ENCODE results near the gene RBM20. TPM values are rescaled to one million over a fixed set of nuclear protein-coding genes. Genes with fewer than 3 reads are reported as not detected.

The RBM20 gene
- polyA plus RNA-seq, 1 donor (not counting 4 experiments of a cell fraction or from before 2014, with no cell fraction given): 0.01 TPM

- Histone ChIP-seq H3K9ac (ENCODE audit: control insufficient read depth, extremely low read depth, insufficient read depth, low read length) (no peak overlapping the region), H3K36me3 (ENCODE audit: control insufficient read depth in 2 of 2, extremely low read depth in 1 of 2, insufficient read depth in 2 of 2, low read length in 2 of 2) (no peaks in the 10 kb centered on the region), H3K79me2 (ENCODE audit: control insufficient read depth, insufficient read depth, low read length) (no peaks in the 10 kb centered on the region), H3K27ac (ENCODE audit: control insufficient read depth, insufficient read depth, low read length) (no peak overlapping the region), H3K9me1 (ENCODE audit: control insufficient read depth, extremely low read depth, insufficient read depth, low read length) (no peaks in the 10 kb centered on the region), H2AFZ (ENCODE audit: control insufficient read depth, low read length) (no peak overlapping the region), H3K4me3 (ENCODE audit: control insufficient read depth in 2 of 3, extremely low read depth in 1 of 3, insufficient read depth in 2 of 3, low read depth in 1 of 3, low read length in 3 of 3) (no peak overlapping the region), H3K27me3 (ENCODE audit: control insufficient read depth, extremely low read depth, insufficient read depth, low read length) (peaks cover 6% of the 10 kb centered on the region), H4K20me1 (ENCODE audit: control insufficient read depth, extremely low read depth, insufficient read depth, low read length) (no peaks in the 10 kb centered on the region), H3K4me1 (ENCODE audit: control insufficient read depth, extremely low read depth, insufficient read depth, low read length) (peaks cover 10% of the 10 kb centered on the region), H3K4me2 (ENCODE audit: control insufficient read depth, extremely low read depth, insufficient read depth, low read depth, low read length) (no peak overlapping the region), H3K9me3 (ENCODE audit: control insufficient read depth, low read depth, low read length) (no peaks in the 10 kb centered on the region)
- dilution Hi-C loops (cut with MboI; ENCODE audit: extremely low pct_ligation_motif_present, low sequenced_read_pairs): no loop called here
- TF ChIP-seq EZH2 (IDR thresholded peaks at IDR 0.05; ENCODE audit: low read length): no peak
- no peak for TF ChIP-seq CTCF (optimal IDR thresholded peaks at IDR 0.05 in 1 of 3, IDR thresholded peaks at IDR 0.05 in 1 of 3, conservative IDR thresholded peaks at IDR 0.05 in 1 of 3; ENCODE audit: extremely low read depth in 1 of 3, insufficient read depth in 2 of 3, low read length in 3 of 3)
- no peak for FAIRE-seq
- no peak for DNase-seq (ENCODE audit: low read depth, low spot score)
Observed at GRCh38 chr10:110777661-110778060, 133.5 kb downstream of the RBM20 start.

- H3K9ac ChIP-seq (ENCODE audit: control insufficient read depth, extremely low read depth, insufficient read depth, low read length): no peak overlapping the region
- no peak overlapping the region for H3K27ac ChIP-seq (ENCODE audit: control insufficient read depth, insufficient read depth, low read length)
- H2AFZ ChIP-seq (ENCODE audit: control insufficient read depth, low read length): no peak overlapping the region
- no peak overlapping the region for H3K4me2 ChIP-seq (ENCODE audit: control insufficient read depth, extremely low read depth, insufficient read depth, low read depth, low read length)
- no peaks in the 10 kb centered on the region for H3K9me3 ChIP-seq (ENCODE audit: control insufficient read depth, low read depth, low read length)
- peaks cover 6% of the 10 kb centered on the region for H3K27me3 ChIP-seq (ENCODE audit: control insufficient read depth, extremely low read depth, insufficient read depth, low read length)
- no peaks in the 10 kb centered on the region for H4K20me1 ChIP-seq (ENCODE audit: control insufficient read depth, extremely low read depth, insufficient read depth, low read length)
- H3K79me2 ChIP-seq (ENCODE audit: control insufficient read depth, insufficient read depth, low read length): no peaks in the 10 kb centered on the region
- dilution Hi-C loops (cut with MboI; ENCODE audit: extremely low pct_ligation_motif_present, low sequenced_read_pairs): no loop called here
- H3K9me1 ChIP-seq (ENCODE audit: control insufficient read depth, extremely low read depth, insufficient read depth, low read length): no peaks in the 10 kb centered on the region
- no peak overlapping the region for H3K4me3 ChIP-seq (ENCODE audit: control insufficient read depth in 2 of 3, extremely low read depth in 1 of 3, insufficient read depth in 2 of 3, low read depth in 1 of 3, low read length in 3 of 3)
- H3K36me3 ChIP-seq (ENCODE audit: control insufficient read depth in 2 of 2, extremely low read depth in 1 of 2, insufficient read depth in 2 of 2, low read length in 2 of 2): no peaks in the 10 kb centered on the region
- no peak for DNase-seq (ENCODE audit: low read depth, low spot score)
- no peak for TF ChIP-seq CTCF (optimal IDR thresholded peaks at IDR 0.05 in 1 of 3, IDR thresholded peaks at IDR 0.05 in 1 of 3, conservative IDR thresholded peaks at IDR 0.05 in 1 of 3; ENCODE audit: extremely low read depth in 1 of 3, insufficient read depth in 2 of 3, low read length in 3 of 3)
- no peak for TF ChIP-seq EZH2 (IDR thresholded peaks at IDR 0.05; ENCODE audit: low read length)
- FAIRE-seq: no peak
- H3K4me1 ChIP-seq (ENCODE audit: control insufficient read depth, extremely low read depth, insufficient read depth, low read length): peaks cover 10% of the 10 kb centered on the region
Observed at GRCh38 chr10:110778211-110778610, 134.1 kb downstream of the RBM20 start.

Measured in keratinocyte (primary cell).